BE2C (cell line): ENCODE data around the gene F7.

Experiments used
- DNase-seq: peaks from one replicate; pipeline ENCODE4 v3.0.0-alpha.2; 2020
- H3K27me3 ChIP-seq: fragments of 250-450 bp; sonication (Bioruptor Pico); 2 replicates; pipeline ENCODE4 v1.5.1; 2020; ENCODE audit warnings: mild to moderate bottlenecking
- H3K36me3 ChIP-seq: fragments of 250-450 bp; sonication (Bioruptor Pico); 2 replicates; pipeline ENCODE4 v1.5.1; 2020; ENCODE audit warnings: mild to moderate bottlenecking
- H3K4me1 ChIP-seq: fragments of 250-450 bp; sonication (Bioruptor Pico); 2 replicates; pipeline ENCODE4 v1.5.1; 2020
- H3K4me3 ChIP-seq: 2 replicates; pipeline ENCODE4 v1.5.1; 2011; ENCODE audit warnings: low read depth, low read length
- H3K9me3 ChIP-seq: fragments of 250-450 bp; sonication (Bioruptor Pico); 2 replicates; pipeline ENCODE4 v1.5.1; 2020
- CTCF ChIP-seq: IDR thresholded peaks from 2 replicates; pipeline ENCODE4 v1.5.1; 2012; ENCODE audit warnings: mild to moderate bottlenecking, low read depth, low read length

F7 gene

DNA sequence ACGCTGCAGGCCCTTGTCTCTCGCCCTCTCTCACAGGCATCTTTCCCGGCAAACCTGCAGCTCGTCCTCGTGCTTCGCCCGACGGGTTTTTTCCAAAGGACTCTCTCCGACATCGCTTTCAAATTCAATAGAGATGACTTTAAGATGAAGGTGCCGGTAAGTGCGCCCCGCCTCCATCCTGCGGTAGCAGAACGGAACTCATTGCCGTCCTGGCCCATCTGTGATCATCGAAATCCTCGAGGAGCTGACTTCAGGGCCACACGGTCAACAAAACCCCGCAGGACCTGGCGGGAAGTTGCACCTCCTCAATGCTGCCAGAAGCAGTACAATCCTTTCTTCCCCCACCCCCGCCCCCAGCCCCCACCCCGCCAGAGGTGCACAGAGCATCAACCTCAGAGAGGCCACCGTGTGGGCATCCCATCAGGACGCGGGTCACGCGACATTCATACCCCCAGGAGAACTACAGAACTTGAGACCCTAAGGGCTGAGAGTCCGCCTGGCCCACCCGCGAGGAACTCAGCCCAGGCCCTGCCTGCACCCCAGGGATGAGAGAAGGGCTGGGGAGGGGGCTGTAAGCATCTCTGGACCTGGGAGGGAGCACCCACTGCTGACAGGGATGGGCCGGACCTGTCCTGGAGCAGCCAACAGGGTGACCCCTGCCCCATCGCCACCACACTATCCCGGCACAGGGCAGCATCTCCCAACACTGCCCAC is 44.9 kb upstream of the F7 start:
- Histone ChIP-seq H3K36me3 (no peaks in the 10 kb centered on the region), H3K27me3 (no peaks in the 10 kb centered on the region), H3K4me3 (no peak overlapping the region), H3K9me3 (no peaks in the 10 kb centered on the region), H3K4me1 (no peaks in the 10 kb centered on the region)
- DNase-seq: no peak
- TF ChIP-seq CTCF: no peak

DNA sequence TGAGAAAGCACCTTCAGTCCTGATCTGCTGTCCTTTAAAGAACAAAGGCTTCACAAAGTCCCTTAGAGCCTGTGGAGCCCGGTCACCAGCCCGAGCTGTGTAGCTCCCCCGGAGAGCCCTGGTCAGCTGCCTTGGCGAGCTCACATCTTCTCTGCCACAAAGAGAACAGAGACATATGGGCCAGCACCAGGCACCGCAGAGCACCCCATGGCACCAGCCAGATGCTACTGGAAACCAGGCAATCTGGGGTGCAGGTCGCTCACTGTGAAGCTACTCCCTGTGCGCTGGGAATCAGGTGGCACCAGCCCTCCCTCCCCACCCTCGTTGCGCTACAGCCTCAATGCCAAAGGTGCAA is 44.3 kb upstream of the F7 start:
- Histone ChIP-seq H3K36me3 (no peaks in the 10 kb centered on the region), H3K4me1 (no peaks in the 10 kb centered on the region), H3K9me3 (no peaks in the 10 kb centered on the region), H3K27me3 (no peaks in the 10 kb centered on the region), H3K4me3 (no peak overlapping the region)
- TF ChIP-seq CTCF: no peak
- no peak for DNase-seq

DNA sequence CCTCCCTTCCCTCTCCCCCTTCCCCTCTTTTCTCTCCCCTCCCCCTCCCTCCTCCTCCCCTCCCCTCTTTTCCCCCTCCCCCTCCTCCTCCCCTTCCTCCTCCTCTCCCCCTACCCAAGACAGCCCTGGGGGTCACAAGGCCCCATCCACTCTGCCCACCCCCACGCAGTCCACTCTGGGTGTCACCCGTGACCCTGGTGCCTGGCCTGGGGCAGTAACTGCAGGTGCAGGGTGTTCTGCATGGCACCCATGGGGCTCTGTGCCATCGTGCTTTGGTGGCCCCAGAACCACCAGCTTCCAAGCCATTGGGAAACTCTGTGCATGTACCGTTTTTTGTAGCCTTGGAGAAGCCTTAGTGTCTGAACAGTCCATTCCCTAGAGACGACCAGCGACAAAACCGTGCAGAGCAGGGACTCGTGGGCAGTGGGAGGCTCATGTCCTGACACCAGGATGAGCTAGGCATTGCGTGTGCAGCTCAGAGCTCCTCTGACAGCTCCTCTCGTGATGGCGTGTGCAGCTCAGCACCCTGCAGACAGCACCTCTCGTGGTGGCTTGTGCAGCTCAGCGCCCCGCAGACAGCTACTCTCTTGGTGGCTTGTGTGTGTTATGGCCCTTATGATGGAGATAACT is 43.7 kb upstream of the F7 start:
- Histone ChIP-seq H3K9me3 (no peaks in the 10 kb centered on the region), H3K36me3 (no peaks in the 10 kb centered on the region), H3K4me1 (no peaks in the 10 kb centered on the region), H3K4me3 (no peak overlapping the region), H3K27me3 (no peaks in the 10 kb centered on the region)
- TF ChIP-seq CTCF: no peak
- DNase-seq: no peak

- Histone ChIP-seq H3K4me1 (no peaks in the 10 kb centered on the region), H3K36me3 (no peaks in the 10 kb centered on the region), H3K4me3 (no peak overlapping the region), H3K27me3 (no peaks in the 10 kb centered on the region), H3K9me3 (no peaks in the 10 kb centered on the region)
- TF ChIP-seq CTCF: no peak
- no peak for DNase-seq
Measured at GRCh38 chr13:113062691-113063090, 42.9 kb upstream of the F7 start.

DNA sequence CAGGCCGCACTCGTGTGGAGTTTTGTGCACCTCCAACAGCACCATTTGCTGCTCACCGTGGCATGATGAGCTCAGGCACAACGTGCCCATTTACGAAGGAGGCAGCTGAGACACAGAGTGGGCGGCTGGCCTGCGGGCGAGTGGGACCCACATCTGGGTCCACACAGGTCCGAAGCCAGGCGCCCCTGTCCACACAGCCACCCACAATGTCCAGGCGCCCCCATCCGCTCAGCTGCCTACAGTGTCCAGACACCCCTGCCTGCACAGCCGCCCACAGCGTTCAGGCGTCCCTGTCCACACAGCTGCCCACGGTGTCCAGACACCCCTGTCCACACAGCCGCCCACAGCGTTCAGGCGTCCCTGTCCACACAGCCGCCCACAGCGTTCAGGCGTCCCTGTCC is 42.5 kb upstream of the F7 start:
- no peaks in the 10 kb centered on the region for H3K36me3 ChIP-seq
- no peak for TF ChIP-seq CTCF
- DNase-seq: no peak
- H3K9me3 ChIP-seq: no peaks in the 10 kb centered on the region
- H3K4me3 ChIP-seq: no peak overlapping the region
- no peaks in the 10 kb centered on the region for H3K4me1 ChIP-seq
- H3K27me3 ChIP-seq: no peaks in the 10 kb centered on the region

GRCh38 chr13:113064000-113064533 is 41.5 kb upstream of the F7 start:
- H3K9me3 ChIP-seq: no peaks in the 10 kb centered on the region
- no peak for DNase-seq
- no peak overlapping the region for H3K4me3 ChIP-seq
- no peaks in the 10 kb centered on the region for H3K36me3 ChIP-seq
- no peaks in the 10 kb centered on the region for H3K4me1 ChIP-seq
- no peaks in the 10 kb centered on the region for H3K27me3 ChIP-seq
- no peak for TF ChIP-seq CTCF
